ENCODE measurements around the gene LAPTM4A.
A peak's percentile ranks its signal among the peaks of the same experiment; 100 is the strongest.

The LAPTM4A gene

GRCh38 chr2:20015482-20016083 lies 35.8 kb downstream of the LAPTM4A start:
- no peak for DNase-seq

- DNase-seq, result peak; percentile 40
Measured at GRCh38 chr2:20013126-20013849, 38.1 kb downstream of the LAPTM4A start.

- peak; percentile 65 for DNase-seq
Measured at GRCh38 chr2:20012282-20013125, 38.9 kb downstream of the LAPTM4A start, which contains the start of gene MATN3. MATN3 (minus strand) TSS chr2:20012668; CDS start chr2:20012631, 37 bp downstream.

DNA sequence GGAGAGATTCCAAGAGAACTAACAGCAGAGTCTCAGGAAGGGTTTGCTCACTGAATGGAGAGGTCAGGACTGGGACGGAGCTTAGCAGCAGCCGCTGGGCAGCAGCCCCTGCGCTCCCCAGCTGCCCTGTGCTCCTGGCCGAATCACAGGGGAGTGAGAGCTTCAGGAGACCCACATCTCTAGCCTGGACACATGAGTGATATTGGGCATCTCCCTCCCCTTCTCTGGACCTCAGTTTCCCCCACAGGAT lies 39.5 kb downstream of the LAPTM4A start:
- DNase-seq, result no peak

- no peak for DNase-seq
Measured at GRCh38 chr2:20011276-20012031, 40.0 kb downstream of the LAPTM4A start.

DNA sequence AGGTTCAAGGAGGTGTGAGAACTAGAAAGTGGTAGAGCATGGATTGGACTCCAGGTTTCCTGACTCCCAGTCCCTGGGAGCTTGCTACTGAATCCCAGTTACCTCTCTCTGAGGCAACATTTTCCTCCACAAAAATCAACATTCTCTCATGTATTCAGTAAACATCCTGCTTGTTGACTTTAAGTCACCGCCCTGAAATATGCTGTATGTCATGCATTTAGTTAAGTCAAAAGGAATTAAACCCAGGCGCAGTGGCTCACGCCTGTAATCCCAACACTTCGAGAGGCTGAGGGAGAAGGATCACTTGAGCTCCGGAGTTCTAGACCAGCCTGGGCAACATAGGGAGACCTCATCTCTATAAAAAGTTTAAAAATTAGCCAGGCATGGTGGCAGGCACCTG lies 42.7 kb downstream of the LAPTM4A start:
- no peak for DNase-seq

DNA sequence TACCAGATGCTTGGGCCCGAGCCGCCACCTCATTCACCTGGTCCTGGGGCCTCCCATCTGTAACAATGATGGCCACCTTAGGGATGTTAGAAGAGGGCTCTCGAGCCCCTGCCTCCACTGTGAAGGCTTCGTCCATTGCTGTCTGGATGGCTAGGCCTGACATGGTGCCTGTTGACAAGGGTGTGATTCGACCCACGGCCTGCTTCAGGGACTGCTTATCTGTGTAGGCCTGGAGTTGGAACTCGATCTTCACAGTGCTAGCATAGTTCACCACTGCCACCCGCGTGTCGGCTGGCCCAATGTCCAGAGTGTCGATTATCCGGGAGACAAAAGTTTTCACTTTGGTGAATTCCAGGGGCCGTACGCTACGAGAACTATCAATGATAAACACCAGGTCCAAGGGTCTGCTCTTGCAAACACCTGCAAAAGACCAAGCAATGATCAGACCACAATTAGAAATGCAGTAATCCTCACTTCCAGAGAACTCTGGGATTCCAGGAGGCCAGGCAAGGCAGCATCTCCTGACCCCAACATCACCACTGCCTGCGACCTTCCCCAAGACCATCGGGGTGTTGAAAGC lies 45.4 kb downstream of the LAPTM4A start:
- DNase-seq, result no peak

DNA sequence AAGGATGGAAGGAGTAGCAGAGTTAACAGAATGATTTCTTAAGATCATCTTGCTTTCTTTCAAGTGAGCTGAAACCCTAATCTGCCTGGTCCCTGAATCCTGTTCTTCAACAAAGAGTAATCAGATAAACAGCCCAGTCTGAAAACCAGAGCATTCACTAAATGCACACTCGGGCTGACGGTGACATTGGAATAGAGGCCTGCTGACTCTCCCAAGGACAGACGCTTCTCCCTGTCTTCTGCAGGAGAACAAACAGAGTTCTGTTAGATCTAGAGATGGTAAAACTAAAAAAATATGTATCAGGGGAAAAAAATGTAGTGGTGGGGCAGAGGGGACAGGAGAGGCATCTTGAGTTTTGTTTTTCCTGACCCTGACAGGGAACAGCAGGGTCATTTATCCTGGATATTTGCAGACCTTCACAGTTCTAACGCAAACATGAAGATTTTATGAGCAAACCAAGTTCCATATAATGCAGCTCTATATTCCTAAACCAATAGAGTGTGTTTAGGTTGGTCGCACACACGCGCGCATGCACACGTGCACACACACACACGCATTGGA lies 46.3 kb downstream of the LAPTM4A start:
- DNase-seq, result no peak

GRCh38 chr2:20001361-20001863 lies 50.0 kb downstream of the LAPTM4A start:
- no peak for DNase-seq

- no peak for DNase-seq
Measured at GRCh38 chr2:19993731-19994130, 57.7 kb downstream of the LAPTM4A start.

DNA sequence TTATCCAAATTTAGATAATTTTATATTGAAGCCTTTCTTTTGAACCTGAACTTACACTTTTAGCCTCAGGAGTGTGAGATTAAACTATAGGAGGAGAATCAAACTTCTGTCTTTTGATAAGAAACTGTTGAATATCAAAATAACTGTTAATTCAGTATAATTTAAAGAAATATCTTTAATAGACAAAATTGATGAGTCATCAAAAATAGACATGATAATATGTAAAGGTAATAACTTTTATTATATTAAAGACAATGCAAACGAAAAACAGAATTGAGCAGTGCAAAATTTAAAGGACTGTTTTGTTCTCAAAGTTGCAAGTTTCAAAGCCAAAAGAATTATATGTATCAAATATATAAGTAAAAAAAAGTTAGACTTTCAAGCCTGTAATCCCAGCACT lies 59.5 kb downstream of the LAPTM4A start:
- no peak for DNase-seq

GRCh38 chr2:19990416-19990728 lies 61.1 kb downstream of the LAPTM4A start:
- no peak for DNase-seq

DNA sequence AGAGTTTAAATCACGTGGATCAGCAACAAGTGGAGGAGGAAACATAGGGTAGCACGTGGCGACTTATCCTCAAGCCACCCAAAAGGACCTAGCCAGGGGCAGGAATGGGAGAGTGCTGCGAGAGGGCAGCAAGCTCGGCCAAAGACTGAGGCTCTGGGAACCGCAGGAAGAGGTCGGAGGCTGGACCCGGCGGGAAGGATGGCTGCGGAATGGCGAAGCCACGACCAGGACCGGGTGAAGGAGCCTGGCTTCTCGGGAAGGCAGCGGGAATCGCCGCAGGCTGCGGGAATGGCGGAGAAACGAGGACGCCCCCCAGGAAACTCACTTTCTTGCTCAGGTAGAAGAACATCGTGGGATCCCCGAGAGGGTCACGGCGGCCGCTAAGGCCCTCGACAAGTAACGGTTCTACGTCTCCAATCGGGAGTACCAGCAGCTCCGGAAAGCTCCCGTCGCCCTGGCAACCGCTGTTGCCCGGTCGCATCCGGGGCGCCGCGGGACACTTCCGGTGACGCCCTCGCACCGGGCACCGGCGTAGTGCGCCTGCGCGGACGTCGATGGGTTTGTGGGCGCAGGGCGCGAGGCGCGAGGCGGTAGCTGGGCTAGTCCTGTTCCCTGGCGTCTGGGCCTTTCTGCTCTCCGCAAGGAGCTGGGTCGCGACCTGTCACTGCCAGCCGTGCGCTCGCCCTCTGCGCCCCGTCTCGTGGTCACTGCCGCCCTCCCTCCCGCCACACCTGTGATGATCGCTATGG lies 61.6 kb downstream of the LAPTM4A start, which contains the start of gene WDR35:
Gene WDR35 (minus strand): TSS at position 439 of the 749 bp plus-strand sequence. CDS start 90 bp downstream, at position 349.
- peak; percentile 90 for DNase-seq

DNA sequence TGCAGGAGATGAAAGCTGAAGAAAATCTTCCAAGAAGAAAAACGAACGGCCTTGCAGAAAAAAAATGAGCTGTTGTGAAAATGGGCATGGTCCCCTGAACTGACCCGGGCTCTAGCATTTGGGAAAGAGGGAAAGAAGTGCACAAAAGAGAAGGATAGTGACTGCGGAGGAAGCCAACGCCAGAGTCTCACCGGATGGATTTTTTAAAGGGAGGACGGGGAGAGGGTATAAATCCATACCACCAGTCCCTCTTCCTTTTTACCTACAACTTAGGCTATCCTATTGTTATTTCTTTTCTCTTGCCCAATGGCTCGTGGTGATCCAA lies 62.1 kb downstream of the LAPTM4A start:
- DNase-seq, result no peak

DNA sequence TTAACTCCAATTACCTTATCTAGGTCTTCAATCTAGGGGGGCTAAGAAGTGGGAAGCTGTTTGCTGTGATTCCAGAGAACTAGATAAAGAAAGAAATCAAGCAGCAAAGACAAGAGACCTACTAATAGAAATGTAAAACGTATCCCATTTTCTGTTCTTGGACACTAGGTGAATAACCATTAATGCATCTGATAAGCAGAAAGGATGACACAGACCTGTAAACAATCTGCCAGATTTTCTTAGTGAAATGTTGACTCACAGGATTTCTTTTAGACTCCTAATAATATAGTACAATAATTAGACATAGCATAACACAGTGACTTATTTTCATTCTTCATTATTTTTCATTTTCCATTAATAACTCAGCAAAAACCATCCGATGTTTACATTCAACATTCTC lies 62.8 kb downstream of the LAPTM4A start:
- no peak for DNase-seq

DNA sequence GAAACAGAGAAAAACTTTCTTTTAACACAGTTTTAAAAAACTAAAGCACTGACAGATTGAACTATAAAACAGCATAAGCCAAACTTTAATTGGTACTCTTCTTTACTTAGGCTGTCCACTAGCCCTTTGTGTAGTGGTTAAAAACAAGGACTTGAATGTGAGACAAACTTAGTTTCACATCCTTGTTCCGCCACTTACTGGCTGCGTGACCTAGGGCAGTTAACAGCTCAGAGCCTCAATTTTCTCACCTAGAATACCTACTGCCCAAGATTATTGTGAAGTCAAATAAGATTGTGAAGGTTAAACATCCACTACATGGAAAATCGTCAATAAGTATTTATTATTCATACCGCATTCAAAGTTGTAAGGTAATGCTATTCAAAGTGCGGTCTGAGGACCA lies 63.5 kb downstream of the LAPTM4A start:
- no peak for DNase-seq
